Measurements from ENCODE around the gene KRTAP12-4.
"Not testable (repeated sequence)": the region's sequence is repeated elsewhere in the genome, so short reads cannot be mapped to it uniquely, and the experiment has no call there.

The KRTAP12-4 gene

GRCh38 chr21:44632067-44632466, 22.4 kb downstream of the KRTAP12-4 start:
- no peak for DNase-seq (ENCODE audit: low read depth in 2 of 2)

- no peak for DNase-seq (ENCODE audit: low read depth in 2 of 2)
Measured at GRCh38 chr21:44630440-44630839, 24.0 kb downstream of the KRTAP12-4 start.

- no peak for DNase-seq (ENCODE audit: low read depth in 2 of 2)
Measured at GRCh38 chr21:44628707-44629391, 25.6 kb downstream of the KRTAP12-4 start.

- DNase-seq (ENCODE audit: low read depth in 2 of 2) = not testable (repeated sequence)
Measured at GRCh38 chr21:44627831-44628233, 26.6 kb downstream of the KRTAP12-4 start.

- not testable (repeated sequence) for DNase-seq (ENCODE audit: low read depth in 2 of 2)
Measured at GRCh38 chr21:44627181-44627822, 27.2 kb downstream of the KRTAP12-4 start.

GRCh38 chr21:44626673-44627143, 27.8 kb downstream of the KRTAP12-4 start, which contains the start of gene KRTAP10-9:
TSS of gene KRTAP10-9 (plus strand) at chr21:44627093. CDS start at chr21:44627172, 79 bp downstream.
- no peak for DNase-seq (ENCODE audit: low read depth in 2 of 2)

- no peak for DNase-seq (ENCODE audit: low read depth in 2 of 2)
Measured at GRCh38 chr21:44626262-44626661, 28.2 kb downstream of the KRTAP12-4 start.

GRCh38 chr21:44625756-44626155, 28.7 kb downstream of the KRTAP12-4 start:
- DNase-seq (ENCODE audit: low read depth in 2 of 2) = no peak

- no peak for DNase-seq (ENCODE audit: low read depth in 2 of 2)
Measured at GRCh38 chr21:44623575-44623974, 30.9 kb downstream of the KRTAP12-4 start.

GRCh38 chr21:44619886-44620285, 34.6 kb downstream of the KRTAP12-4 start:
- no peak for DNase-seq (ENCODE audit: low read depth in 2 of 2)

GRCh38 chr21:44618909-44619308, 35.5 kb downstream of the KRTAP12-4 start:
- DNase-seq (ENCODE audit: low read depth in 2 of 2) = peak; percentile 12 to 28

GRCh38 chr21:44618504-44618903, 36.0 kb downstream of the KRTAP12-4 start:
- DNase-seq (ENCODE audit: low read depth in 2 of 2) = no peak

- DNase-seq (ENCODE audit: low read depth in 2 of 2) = no peak
Measured at GRCh38 chr21:44617071-44617501, 37.4 kb downstream of the KRTAP12-4 start.

- no peak for DNase-seq (ENCODE audit: low read depth in 2 of 2)
Measured at GRCh38 chr21:44616591-44616926, 37.9 kb downstream of the KRTAP12-4 start.

- no peak for DNase-seq (ENCODE audit: low read depth in 2 of 2)
Measured at GRCh38 chr21:44615911-44616590, 38.4 kb downstream of the KRTAP12-4 start.

GRCh38 chr21:44615466-44615865, 39.0 kb downstream of the KRTAP12-4 start:
- no peak for DNase-seq (ENCODE audit: low read depth in 2 of 2)

- no peak for DNase-seq (ENCODE audit: low read depth in 2 of 2)
Measured at GRCh38 chr21:44614961-44615391, 39.5 kb downstream of the KRTAP12-4 start.

- no peak for DNase-seq (ENCODE audit: low read depth in 2 of 2)
Measured at GRCh38 chr21:44614161-44614631, 40.3 kb downstream of the KRTAP12-4 start.

GRCh38 chr21:44613386-44614155, 40.9 kb downstream of the KRTAP12-4 start:
- no peak for DNase-seq (ENCODE audit: low read depth in 2 of 2)

GRCh38 chr21:44612669-44613229, 41.7 kb downstream of the KRTAP12-4 start:
- DNase-seq (ENCODE audit: low read depth in 2 of 2) = no peak

- DNase-seq (ENCODE audit: low read depth in 2 of 2) = no peak
Measured at GRCh38 chr21:44612029-44612486, 42.4 kb downstream of the KRTAP12-4 start, which contains the start of gene KRTAP10-8. TSS of gene KRTAP10-8 (plus strand) at chr21:44612079. CDS start at chr21:44612101, 22 bp downstream.
